ENCODE results near the gene BCAS3.
"Not testable (repeated sequence)": the region's sequence is repeated elsewhere in the genome, so short reads cannot be mapped to it uniquely, and the experiment has no call there.

The BCAS3 gene

GRCh38 chr17:60677308-60678117 lies at the start of gene BCAS3:
Gene BCAS3, plus strand, starts transcription at chr17:60677851.
- DNase-seq (ENCODE audit: low spot score): peak; percentile 100

- DNase-seq (ENCODE audit: low spot score): no peak
Measured at GRCh38 chr17:60628252-60628889, 49.3 kb upstream of the BCAS3 start.

- DNase-seq (ENCODE audit: low spot score): no peak
Measured at GRCh38 chr17:60629120-60629519, 48.5 kb upstream of the BCAS3 start.

- no peak for DNase-seq (ENCODE audit: low spot score)
Measured at GRCh38 chr17:60630352-60630751, 47.3 kb upstream of the BCAS3 start.

- no peak for DNase-seq (ENCODE audit: low spot score)
Measured at GRCh38 chr17:60631119-60631518, 46.5 kb upstream of the BCAS3 start.

- no peak for DNase-seq (ENCODE audit: low spot score)
Measured at GRCh38 chr17:60637683-60638082, 40.0 kb upstream of the BCAS3 start.

- DNase-seq (ENCODE audit: low spot score): no peak
Measured at GRCh38 chr17:60639019-60639330, 38.7 kb upstream of the BCAS3 start.

GRCh38 chr17:60640503-60640902 lies 37.1 kb upstream of the BCAS3 start:
- no peak for DNase-seq (ENCODE audit: low spot score)

GRCh38 chr17:60641126-60641525 lies 36.5 kb upstream of the BCAS3 start:
- no peak for DNase-seq (ENCODE audit: low spot score)

GRCh38 chr17:60641810-60642220 lies 35.8 kb upstream of the BCAS3 start:
- peak; percentile 71 for DNase-seq (ENCODE audit: low spot score)

- DNase-seq (ENCODE audit: low spot score): no peak
Measured at GRCh38 chr17:60645918-60646523, 31.6 kb upstream of the BCAS3 start.

- DNase-seq (ENCODE audit: low spot score): no peak
Measured at GRCh38 chr17:60646701-60647100, 30.9 kb upstream of the BCAS3 start.

- no peak for DNase-seq (ENCODE audit: low spot score)
Measured at GRCh38 chr17:60647705-60648104, 29.9 kb upstream of the BCAS3 start.

GRCh38 chr17:60652454-60653247 lies 25.0 kb upstream of the BCAS3 start:
- no peak for DNase-seq (ENCODE audit: low spot score)

- no peak for DNase-seq (ENCODE audit: low spot score)
Measured at GRCh38 chr17:60653569-60653968, 24.1 kb upstream of the BCAS3 start.

GRCh38 chr17:60656499-60656898 lies 21.2 kb upstream of the BCAS3 start:
- no peak for DNase-seq (ENCODE audit: low spot score)

GRCh38 chr17:60659156-60659555 lies 18.5 kb upstream of the BCAS3 start:
- DNase-seq (ENCODE audit: low spot score): no peak

GRCh38 chr17:60661489-60661888 lies 16.2 kb upstream of the BCAS3 start:
- DNase-seq (ENCODE audit: low spot score): no peak

GRCh38 chr17:60664022-60664421 lies 13.6 kb upstream of the BCAS3 start:
- peak; percentile 46 for DNase-seq (ENCODE audit: low spot score)

- DNase-seq (ENCODE audit: low spot score): no peak
Measured at GRCh38 chr17:60665602-60666001, 12.0 kb upstream of the BCAS3 start.

GRCh38 chr17:60668741-60669140 lies 8.9 kb upstream of the BCAS3 start:
- not testable (repeated sequence) for DNase-seq (ENCODE audit: low spot score)

GRCh38 chr17:60671482-60671881 lies 6.2 kb upstream of the BCAS3 start:
- no peak for DNase-seq (ENCODE audit: low spot score)

GRCh38 chr17:60674637-60675036 lies 3.0 kb upstream of the BCAS3 start:
- not testable (repeated sequence) for DNase-seq (ENCODE audit: low spot score)

Data from AG08395 (cell line).